Stimulated activated naive CD4-positive, alpha-beta T cell treated with Interleukin-2 at 50 U/mL for 16 hours (primary cell): ENCODE measurements around the gene PPP4R4.
A peak's percentile ranks its signal among the peaks of the same experiment; 100 is the strongest.

Experiments used
- DNase-seq: peaks from one replicate; lab custom pipeline; 2025; lab: John Stamatoyannopoulos, UW

PPP4R4 gene, protein sequence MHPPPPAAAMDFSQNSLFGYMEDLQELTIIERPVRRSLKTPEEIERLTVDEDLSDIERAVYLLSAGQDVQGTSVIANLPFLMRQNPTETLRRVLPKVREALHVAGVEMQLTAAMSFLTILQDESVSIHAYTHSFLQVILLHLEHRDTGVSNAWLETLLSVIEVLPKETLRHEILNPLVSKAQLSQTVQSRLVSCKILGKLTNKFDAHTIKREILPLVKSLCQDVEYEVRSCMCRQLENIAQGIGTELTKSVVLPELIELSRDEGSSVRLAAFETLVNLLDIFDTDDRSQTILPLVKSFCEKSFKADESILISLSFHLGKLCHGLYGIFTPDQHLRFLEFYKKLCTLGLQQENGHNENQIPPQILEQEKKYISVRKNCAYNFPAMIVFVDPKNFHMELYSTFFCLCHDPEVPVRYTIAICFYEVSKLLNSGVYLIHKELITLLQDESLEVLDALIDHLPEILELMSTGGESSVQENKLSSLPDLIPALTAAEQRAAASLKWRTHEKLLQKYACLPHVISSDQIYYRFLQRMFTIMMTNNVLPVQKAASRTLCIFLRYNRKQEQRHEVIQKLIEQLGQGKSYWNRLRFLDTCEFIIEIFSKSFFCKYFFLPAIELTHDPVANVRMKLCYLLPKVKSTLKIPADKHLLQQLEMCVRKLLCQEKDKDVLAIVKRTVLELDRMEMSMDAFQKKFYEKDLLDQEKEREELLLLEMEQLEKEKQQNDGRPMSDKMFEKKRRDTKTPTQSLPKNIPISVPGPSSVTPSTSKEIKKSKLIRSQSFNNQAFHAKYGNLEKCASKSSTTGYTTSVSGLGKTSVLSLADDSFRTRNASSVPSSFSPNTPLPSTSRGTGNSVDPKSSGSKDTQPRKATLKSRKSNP

DNA sequence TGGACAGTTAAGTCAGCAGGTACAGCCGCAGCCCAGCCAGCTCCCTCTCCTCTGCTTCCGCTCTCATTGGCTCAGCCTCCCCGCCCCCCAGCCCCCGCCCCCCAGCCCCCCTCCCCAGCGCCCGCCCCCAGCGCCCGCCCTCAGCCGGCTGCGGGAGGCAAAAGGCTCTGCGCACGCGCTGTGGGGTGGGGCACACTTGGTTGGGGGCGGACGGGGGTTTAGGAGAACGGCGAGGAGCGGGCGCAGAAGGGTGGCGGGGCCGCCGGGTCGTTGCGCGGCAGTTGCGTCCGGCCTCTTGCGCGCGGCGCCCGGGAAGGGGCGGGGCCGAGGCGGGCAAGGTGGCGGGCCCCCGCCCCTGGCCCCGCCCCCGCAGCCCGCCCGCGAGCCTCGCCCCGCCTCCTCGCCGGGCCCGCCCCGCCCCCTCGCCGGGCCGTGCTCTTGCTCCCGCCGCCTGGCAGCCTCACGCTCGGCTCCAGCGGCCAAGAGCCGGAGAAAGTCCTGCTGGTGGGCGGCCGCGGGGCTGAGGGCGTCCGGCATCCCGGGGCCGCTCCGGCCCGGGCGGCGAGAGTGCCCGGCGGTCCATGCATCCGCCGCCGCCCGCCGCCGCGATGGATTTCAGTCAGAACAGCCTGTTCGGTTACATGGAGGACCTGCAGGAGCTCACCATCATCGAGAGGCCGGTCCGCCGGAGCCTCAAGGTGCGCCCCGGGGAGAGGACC lies at the start of gene PPP4R4:
Gene PPP4R4 (plus strand): TSS at position 438 of the 719 bp plus-strand sequence. CDS start 144 bp downstream, at position 582.
- DNase-seq = peak; percentile 86

DNA sequence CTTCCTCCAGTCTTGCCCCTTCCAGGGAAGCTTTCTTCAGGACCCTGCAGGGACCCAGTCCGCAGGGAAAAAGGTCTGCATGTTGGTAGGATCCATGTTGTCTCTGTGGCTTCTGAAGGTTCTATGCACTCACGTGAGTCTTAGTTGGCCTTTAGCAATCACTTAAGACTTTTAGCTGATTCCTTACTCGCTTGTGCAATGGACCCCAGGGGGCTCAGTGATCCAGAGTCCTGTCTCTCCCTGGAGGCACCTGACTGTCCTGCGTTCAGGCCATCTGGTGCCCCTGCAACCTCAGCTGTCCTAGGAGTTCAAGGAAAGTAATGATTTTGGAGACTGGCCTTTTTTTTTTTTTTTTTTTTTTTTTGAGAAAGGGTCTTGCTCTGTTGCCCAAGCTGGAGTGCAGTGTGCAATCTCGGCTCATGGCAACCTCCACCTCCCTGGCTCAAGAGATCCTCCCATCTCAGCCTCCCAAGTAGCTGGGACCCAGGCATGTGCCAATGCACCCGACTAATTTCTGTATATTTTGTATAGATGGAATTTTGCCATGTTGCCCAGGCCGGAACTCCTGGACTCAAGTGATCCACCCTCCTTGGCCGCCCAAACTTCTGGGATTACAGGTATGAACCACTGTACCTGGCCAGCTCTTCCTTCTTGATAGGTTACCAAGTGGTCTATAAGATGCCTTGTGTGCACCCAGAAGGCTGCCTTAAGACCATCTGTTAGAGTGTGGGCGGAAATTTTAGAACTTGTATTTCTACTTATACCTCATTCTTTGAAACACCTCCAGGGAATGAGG lies 49.3 kb upstream of the PPP4R4 start:
- DNase-seq = no peak

DNA sequence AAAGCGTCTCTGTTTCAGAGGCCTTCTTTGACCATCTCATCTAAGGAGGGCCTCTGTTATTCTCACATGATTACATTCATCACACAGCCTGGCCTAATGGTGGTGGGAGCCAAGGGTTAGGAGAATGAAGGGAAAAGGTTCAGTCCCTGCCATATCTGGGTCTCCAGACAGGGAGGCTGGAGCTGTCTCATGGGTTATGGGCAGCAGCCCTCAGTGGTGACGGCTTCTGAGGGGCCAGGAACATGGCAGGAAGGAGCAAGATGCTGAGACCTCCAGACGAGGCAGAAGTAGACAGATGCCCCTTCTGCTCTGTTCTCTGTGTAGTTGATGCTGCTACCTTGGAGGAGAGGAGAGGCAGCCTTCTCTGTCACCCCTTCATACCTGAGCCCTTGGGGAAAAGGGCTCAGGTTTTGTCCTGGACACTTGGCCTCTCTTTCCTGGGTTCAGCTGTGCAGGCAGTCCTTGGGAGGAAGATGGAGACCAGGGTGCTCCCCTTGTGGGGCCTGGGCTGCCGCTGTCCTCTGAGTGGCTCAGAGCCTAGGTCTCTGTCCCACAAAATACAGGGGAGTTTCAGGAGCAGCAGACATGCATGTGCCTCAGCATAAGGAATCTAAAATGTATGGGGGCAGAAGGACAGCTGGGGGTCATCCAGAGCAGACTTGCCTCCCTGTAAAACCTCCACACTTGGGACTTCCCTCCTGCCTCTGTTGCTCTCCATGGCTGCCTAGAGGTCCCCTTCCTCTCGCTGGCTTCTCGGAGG lies 48.3 kb upstream of the PPP4R4 start:
- no peak for DNase-seq

DNA sequence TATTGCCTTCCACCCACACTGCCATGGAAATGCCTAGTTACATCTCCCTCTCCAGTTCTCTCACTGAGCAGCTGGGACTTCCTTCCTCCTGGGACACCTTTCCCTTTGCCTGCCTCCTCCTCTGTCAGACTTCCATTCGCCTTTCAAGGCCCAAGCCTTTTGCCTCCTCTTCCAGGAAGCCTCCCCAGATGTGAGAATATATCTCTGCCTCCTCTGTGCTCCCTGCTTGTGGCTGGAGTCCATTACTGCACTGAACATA lies 47.8 kb upstream of the PPP4R4 start:
- no peak for DNase-seq

DNA sequence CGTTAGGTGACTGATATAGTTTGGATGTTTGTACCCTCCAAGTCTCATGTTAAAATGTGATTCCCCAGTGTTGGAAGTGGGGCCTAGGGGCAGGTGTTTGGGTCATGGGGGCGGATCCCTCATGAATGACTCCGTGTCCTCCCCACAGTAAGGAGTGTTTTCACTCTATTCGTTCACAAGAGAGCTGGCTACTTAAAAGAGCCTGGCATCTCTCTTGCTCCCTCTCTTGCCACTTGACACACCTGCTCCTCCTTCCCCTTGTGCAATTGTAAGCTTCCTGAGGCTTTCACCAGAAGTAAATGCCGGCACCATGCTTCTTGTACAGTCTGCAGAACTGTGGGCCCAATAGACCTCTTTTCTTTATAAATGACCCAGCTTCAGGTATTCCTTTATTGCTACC lies 47.3 kb upstream of the PPP4R4 start:
- DNase-seq = no peak

DNA sequence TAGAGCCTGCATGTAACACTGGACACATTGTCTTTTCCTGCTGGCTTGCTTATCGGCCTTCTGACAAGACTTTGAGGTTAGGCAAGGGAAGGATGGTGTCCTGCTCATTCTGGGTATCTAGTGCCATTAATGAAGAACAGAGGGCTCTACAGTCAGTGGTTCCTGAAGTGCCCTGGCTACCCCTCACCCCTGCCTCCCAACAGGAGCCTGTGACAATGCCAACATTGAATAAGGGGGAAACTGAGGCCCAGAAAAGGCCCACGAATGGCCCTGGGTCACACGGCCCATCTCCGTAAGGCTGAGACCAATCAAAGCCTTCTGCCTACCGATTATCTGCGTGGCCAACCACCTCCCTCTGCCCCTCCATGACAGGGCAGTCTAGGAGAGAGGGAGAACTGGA lies 46.8 kb upstream of the PPP4R4 start:
- no peak for DNase-seq

DNA sequence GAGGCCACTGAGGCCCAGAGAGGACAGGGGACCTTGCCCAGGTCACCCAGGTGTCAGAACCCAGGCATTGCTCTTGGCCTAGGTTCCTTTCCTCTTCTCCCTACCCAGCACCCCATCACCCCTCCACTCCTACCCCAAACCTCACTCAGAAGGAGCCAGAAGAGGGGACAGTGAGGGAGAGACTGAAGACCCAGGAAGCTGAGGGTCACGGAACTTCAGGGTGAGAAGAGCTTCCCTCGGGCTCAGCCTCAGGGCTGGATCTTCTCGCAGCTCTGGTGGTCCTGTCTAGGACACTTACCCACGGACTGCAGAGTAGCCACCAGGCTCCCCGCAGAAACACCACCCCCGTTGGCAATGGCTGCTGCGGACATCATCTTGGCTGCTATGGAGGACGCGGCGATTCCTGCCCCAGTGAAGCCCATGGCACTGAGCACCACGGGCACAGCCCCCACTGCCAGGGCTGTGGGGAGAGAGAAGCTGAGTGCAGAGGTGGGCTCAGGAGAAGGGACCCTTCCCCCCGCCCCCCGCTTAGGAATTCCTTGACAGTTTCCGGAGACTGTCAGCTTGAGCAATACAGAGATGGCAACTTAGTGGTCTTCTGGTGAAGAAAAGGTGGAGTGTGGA lies 45.8 kb upstream of the PPP4R4 start:
- DNase-seq = no peak

DNA sequence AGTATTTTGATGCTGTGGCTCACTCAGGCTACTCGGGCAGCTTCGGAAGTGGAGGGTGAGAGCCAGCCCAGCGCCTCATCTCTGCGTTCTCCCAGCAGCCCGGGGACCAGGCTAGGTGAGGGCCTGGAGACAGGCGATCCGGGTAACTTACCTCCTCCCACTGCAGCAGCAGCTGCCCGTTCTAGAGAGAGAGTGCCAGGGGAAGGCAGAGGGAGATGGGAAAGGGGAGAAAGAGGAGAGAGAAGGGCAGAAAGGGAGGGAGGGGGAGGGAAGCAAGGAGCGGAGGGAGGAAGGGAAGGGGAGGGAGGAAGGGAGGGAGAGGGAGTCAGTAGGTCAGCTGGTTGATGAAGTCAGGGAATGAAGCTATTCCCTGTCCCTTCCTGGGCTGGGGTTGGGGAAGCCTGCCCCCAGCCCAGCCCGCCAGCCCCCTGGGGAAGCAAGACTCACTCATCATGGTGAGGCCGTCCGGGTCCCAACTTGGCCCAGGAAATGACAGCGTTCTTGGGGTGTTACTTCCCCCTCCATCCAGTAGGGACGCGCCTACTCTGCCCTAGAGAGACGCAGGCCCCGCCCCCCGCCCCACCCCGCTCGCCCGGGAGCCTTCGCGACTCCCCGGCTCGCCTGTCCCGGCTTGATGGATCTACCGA lies 44.9 kb upstream of the PPP4R4 start, which contains the start of gene IFI27L2:
Gene IFI27L2 (minus strand): TSS at position 494 of the 647 bp plus-strand sequence. CDS start 40 bp downstream, at position 454.
- DNase-seq = peak; percentile 66

DNA sequence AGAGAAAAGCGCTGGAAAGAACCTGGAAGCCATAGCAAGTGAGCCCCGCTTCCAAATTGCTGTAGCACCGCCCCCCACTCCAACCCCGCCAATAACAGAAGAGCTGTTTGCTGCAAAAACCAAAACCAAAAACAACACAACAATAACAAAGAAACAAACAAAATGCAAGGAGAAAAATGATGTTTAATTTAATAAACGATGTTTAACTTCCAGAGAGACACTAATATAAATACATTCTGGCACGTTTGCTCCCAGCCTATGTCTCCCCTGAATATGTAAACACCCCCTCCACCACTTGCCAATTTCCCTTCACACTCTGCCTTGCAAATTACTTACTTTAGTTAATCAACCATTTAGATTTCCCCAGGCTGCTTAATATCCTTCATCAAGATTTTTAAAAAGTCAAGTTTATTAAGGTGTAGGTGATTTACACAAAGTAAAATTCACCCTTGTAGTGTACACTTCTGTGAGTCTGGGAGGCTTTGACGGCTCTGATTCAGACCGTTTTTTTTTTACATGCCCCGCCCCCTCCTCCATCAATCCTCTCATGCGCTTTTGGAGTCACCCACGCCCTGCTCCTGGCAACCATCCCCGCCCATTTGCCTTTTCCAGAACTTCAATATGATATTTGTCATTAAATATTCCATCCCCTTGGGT lies 44.2 kb upstream of the PPP4R4 start:
- DNase-seq = peak; percentile 24

DNA sequence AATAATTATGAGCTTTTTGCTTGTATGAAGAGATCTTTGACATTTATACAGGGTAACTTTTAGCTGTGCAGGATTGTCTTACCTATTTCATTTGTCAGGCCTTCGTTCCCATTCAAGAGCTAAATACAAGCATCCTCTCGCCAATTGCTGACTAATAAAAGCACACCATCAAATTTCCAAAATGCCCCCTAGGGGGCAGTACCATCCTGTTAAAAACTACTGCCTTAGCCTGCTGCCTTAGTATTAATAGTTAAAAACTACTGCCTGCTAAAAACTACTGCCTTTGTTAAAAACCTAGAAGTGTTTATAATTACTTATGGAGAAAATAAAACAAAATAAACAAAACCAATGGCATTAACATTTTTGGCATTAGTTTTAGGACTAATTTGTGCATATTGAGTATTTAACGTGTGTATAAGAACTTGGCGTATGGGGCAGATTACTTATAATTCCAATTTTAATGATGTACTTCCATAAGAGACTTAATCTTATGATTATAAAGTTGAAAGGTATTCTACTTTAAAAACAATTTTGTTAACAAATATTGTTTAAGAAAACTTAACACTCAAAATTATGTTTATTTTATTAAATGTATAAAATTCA lies 41.7 kb upstream of the PPP4R4 start:
- DNase-seq = peak; percentile 5

DNA sequence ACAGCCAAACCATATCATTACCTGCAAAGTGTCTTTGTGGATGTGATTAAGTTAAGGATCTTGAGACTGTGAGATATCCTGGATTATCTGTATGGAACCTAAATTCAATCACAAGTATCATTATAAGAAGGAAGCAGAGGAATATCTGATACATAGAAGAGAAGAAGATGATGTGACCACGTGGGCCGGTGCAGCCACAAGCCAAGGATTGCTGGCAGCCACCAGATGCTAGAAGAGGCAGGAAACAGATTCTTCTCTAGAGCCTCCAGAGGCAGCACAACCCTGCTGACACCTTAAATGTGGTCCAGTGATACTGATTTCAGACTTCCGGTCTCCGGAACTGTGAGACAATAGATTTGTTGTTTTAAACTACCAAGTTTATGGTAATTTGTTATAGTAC lies 38.6 kb upstream of the PPP4R4 start:
- DNase-seq = no peak

DNA sequence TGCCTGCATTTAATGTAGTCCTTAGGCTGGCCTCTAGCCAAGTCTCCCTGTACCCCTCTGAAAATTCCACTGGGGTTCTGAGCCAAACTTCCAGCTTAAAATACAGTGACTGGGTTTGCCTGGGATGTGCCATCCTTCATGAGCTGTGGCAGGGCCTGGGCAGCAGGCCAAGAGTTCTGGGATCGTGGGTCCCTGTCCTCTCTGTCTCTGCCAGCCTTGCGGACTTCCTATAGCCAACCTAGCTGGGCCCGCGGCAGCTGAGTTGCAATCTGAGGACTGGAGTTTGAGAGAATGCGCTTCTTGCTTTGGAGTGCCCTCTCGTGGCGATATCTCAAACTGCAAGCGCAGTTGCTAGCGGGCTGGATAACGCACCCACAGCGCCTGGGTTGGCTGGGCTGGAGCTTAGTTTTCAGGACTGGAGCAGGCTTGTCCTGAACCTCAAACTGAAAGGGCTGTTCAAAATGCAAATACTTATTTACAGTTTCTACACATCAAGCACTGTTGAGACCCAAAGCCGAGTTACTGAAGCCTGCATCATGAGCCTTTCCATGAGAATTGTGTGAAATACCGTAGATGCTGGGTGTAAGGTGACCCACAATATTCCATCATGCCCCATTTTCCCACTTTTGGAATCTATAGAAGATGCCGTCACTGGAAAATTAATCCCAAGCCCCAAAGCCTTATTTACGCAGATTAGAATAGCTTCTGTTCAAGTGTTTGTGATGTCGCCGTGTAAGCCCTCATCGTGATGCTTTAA lies 37.4 kb upstream of the PPP4R4 start:
- DNase-seq = peak; percentile 79

DNA sequence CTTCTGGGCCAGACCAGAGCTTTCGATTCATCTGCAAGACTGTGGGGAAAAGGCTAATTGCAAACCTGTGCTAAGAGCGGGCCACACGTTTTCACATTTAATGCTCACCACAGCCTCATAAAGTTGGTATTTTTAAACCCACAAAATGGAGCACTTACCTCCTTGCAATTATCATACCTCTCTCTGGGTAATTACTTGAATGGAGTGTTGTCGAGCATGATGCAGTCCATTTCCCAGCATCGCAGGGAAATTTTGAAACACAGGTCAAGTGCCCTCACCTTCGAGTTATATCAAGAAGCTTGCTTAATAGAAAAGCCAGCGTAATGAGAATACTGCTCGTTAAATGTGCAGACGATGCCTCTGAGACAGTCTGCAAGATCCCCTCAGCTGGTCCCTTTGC lies 35.9 kb upstream of the PPP4R4 start:
- DNase-seq = no peak

DNA sequence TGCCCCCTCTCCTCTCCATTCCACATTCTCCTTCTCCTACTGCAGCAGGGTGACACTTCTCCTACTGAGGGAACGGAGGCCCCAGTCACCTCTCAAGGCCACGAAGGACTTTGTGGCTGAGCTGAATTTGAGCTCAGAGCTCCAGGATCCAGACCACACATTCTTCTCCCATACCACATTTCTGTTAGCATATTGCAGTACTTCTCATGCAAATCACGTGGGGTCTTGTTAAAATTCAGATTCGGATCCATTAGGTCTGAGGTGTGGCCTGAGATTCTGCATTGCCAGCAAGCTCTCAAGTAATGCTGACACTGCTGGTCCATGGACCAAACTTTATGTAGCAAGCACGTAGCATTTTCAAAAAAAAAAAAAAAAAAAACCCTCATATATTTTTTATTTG lies 35.1 kb upstream of the PPP4R4 start:
- no peak for DNase-seq

DNA sequence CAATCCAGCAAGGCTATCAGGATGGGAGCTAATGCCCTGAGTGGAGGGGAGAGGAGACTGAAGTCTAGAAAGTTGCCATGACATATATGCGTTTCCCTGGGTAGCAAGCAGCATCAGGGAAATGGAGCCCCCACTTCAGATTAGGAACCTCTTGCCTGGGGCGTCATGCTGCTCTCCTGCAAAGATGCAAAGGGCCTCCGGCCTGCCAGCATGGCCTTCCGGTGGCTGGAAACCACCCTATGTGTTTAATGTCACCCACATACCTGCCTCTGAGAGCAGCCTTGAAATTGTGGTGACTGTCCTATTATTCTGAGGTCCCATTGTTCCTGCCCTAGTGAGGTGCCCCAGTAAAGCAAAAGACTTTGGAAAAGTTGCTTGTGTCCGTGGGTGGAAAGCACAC lies 34.7 kb upstream of the PPP4R4 start:
- DNase-seq = no peak

DNA sequence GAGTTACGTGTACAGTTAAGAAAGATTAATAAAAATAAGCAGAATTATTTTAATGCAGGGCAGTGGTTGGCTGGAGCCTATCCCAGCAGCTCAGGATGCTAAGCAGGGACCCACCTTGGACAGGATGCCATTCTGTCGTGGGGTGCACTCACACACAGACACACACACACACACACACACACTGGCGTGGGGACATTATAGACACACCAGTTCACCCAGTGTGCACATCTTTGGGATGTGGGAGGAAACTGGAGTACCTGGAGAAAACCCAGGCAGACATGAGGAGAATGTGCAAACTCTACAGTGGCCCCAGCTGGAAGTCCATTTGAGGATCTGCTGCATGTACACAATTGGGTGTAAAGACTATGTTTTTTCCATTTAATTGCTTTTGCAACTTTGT lies 31.9 kb upstream of the PPP4R4 start:
- no peak for DNase-seq

DNA sequence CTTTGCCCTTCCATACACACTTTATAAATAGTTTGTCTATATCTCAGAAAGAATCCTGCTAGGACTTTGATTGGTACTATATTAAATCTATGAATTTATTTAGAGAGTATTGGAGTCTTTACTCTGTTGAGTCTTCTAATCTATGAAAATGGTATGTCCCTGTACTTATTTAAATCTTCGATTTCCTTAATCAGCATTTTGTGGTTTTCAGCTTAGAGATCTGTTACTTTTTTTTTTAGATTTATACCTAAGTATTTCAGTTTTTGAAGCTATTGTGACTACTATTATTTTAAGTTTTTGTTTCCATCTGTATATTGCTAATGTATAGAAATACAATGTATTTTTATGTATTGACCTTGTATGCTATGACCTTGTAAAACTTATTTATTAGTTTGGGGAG lies 31.3 kb upstream of the PPP4R4 start:
- DNase-seq = no peak

DNA sequence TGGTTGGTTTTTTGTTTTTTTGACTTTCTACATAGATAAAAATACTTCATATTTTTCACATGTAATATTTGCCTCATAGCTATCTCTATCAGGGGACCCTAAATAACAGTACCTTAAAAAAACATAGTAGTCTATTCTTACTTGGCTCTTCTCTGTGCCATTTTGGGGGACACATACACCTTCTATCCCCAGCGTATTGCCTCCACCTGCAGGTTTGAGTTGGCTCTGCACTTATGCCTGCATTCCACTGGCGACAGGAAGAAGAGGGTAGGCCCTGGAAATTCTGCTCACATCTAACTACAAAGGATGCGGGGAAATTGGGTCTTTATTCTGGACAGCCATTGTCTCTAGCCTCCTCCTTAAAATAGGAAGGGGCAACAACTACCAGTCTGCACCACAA lies 30.9 kb upstream of the PPP4R4 start:
- no peak for DNase-seq
